ENCODE measurements around the gene HERC2.
"Not testable (repeated sequence)": the region's sequence is repeated elsewhere in the genome, so short reads cannot be mapped to it uniquely, and the experiment has no call there.

Gene HERC2

GRCh38 chr15:28322129-28322588 is at the start of gene HERC2:
HERC2 (minus strand) TSS chr15:28322179; CDS start chr15:28321433, 746 bp downstream.
- DNase-seq (ENCODE audit: low read depth, low spot score) = not testable (repeated sequence)

GRCh38 chr15:28365502-28365901 is 43.5 kb upstream of the HERC2 start:
- DNase-seq (ENCODE audit: low read depth, low spot score) = not testable (repeated sequence)

- not testable (repeated sequence) for DNase-seq (ENCODE audit: low read depth, low spot score)
Observed at GRCh38 chr15:28357984-28358383, 36.0 kb upstream of the HERC2 start, which contains the start of gene GOLGA6L24. GOLGA6L24 (minus strand) TSS chr15:28358084; CDS start chr15:28358023, 61 bp downstream.

- DNase-seq (ENCODE audit: low read depth, low spot score) = not testable (repeated sequence)
Observed at GRCh38 chr15:28321358-28322078, 461 bp downstream of the HERC2 start.

- DNase-seq (ENCODE audit: low read depth, low spot score) = not testable (repeated sequence)
Observed at GRCh38 chr15:28319725-28320124, 2.3 kb downstream of the HERC2 start.

GRCh38 chr15:28318828-28319227 is 3.2 kb downstream of the HERC2 start:
- DNase-seq (ENCODE audit: low read depth, low spot score) = not testable (repeated sequence)

GRCh38 chr15:28318122-28318521 is 3.9 kb downstream of the HERC2 start:
- not testable (repeated sequence) for DNase-seq (ENCODE audit: low read depth, low spot score)

- not testable (repeated sequence) for DNase-seq (ENCODE audit: low read depth, low spot score)
Observed at GRCh38 chr15:28316958-28317357, 5.0 kb downstream of the HERC2 start.

GRCh38 chr15:28310454-28310853 is 11.5 kb downstream of the HERC2 start:
- not testable (repeated sequence) for DNase-seq (ENCODE audit: low read depth, low spot score)

- DNase-seq (ENCODE audit: low read depth, low spot score) = not testable (repeated sequence)
Observed at GRCh38 chr15:28308718-28309117, 13.3 kb downstream of the HERC2 start.

GRCh38 chr15:28305700-28306099 is 16.3 kb downstream of the HERC2 start:
- not testable (repeated sequence) for DNase-seq (ENCODE audit: low read depth, low spot score)

- not testable (repeated sequence) for DNase-seq (ENCODE audit: low read depth, low spot score)
Observed at GRCh38 chr15:28297434-28297833, 24.5 kb downstream of the HERC2 start.

GRCh38 chr15:28296814-28297213 is 25.2 kb downstream of the HERC2 start:
- not testable (repeated sequence) for DNase-seq (ENCODE audit: low read depth, low spot score)

- not testable (repeated sequence) for DNase-seq (ENCODE audit: low read depth, low spot score)
Observed at GRCh38 chr15:28295009-28295563, 26.9 kb downstream of the HERC2 start.

- DNase-seq (ENCODE audit: low read depth, low spot score) = not testable (repeated sequence)
Observed at GRCh38 chr15:28294560-28294959, 27.4 kb downstream of the HERC2 start.

GRCh38 chr15:28289694-28290463 is 32.1 kb downstream of the HERC2 start:
- DNase-seq (ENCODE audit: low read depth, low spot score) = no peak

- DNase-seq (ENCODE audit: low read depth, low spot score) = not testable (repeated sequence)
Observed at GRCh38 chr15:28288830-28289693, 32.9 kb downstream of the HERC2 start.

- DNase-seq (ENCODE audit: low read depth, low spot score) = not testable (repeated sequence)
Observed at GRCh38 chr15:28286659-28287058, 35.3 kb downstream of the HERC2 start.

- DNase-seq (ENCODE audit: low read depth, low spot score) = no peak
Observed at GRCh38 chr15:28286031-28286430, 35.9 kb downstream of the HERC2 start.

GRCh38 chr15:28281876-28282275 is 40.1 kb downstream of the HERC2 start:
- DNase-seq (ENCODE audit: low read depth, low spot score) = no peak

- no peak for DNase-seq (ENCODE audit: low read depth, low spot score)
Observed at GRCh38 chr15:28274635-28275034, 47.3 kb downstream of the HERC2 start.

All from activated naive CD8-positive, alpha-beta T cell treated with anti-CD3 and anti-CD28 coated beads, Interleukin-2, amount 50 U/mL, for 16 hours (primary cell).